ENCODE data around the gene SHPK. TPM values are rescaled to one million over a fixed set of nuclear protein-coding genes. Genes with fewer than 3 reads are reported as not detected.

SHPK gene
- total RNA-seq, 1 experiment from 2014 or later = 8.4 TPM

DNA sequence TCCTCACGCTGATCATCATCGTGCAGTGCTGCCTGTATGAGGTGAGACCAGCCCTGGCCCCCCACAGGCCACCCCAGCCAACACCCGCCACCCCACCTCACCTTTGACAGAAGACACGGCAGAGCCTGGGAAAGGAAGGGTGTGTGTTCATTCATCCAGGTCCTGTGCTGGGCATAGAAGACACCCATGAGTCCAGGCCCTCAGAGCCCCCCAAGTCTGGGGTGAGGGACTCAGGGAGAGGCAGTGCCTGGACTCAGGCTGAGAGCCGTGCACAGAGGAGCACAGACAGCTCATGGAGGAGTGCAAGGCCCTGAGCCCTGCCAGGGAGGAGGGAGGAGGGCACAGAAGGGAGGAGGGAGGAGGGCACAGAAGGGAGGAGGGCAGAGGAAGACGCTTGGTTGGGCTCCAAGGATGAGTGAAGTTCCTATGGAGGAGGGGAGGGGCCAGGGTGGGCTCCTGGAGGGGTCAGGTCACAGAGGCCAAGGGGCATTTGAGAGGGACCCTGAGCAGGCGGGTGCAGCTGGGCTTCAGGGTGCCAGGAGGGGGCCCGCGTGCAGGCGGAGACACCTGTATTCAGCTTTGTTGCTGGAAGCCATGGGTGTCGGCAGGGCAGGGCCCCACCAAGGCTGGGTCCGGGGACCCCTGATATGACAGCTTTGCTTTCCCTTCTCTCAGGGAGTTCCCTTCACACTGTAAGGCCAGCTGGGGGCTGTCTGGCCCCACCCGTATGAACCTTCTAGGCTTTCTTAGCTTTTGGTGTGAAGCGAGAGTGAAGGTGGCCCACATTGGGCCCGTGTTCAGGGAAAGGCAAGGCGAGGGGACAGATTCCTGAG is 20.9 kb upstream of the SHPK start:
- ATAC-seq (no peak), DNase-seq (ENCODE audit: low read depth, low spot score) (no peak)
- Histone ChIP-seq H3K36me3 (ENCODE audit: control insufficient read depth, insufficient read depth, low read length) (no peaks in the 10 kb centered on the region), H3K4me3 (ENCODE audit: low read depth in 2 of 2, low read length in 2 of 2) (no peak overlapping the region), H3K4me1 (ENCODE audit: control insufficient read depth, insufficient read depth, low read length) (peaks cover 18% of the 10 kb centered on the region), H3K27ac (ENCODE audit: low read length) (no peak overlapping the region), H3K9me3 (ENCODE audit: control insufficient read depth, insufficient read depth, low read depth, low read length) (no peaks in the 10 kb centered on the region), H3K27me3 (ENCODE audit: control insufficient read depth, insufficient read depth, low read length) (no peaks in the 10 kb centered on the region)
- BruUV-seq (replicated peaks) = no TSS peak
- in situ Hi-C loops (cut with HindIII; ENCODE audit: low pct_unique_long_range_greater_than_20kb, low sequenced_read_pairs) (no loop called here), intact Hi-C loops (cut with micrococcal nuclease; ENCODE audit: unreplicated experiment) (no loop called here)
- TF ChIP-seq TCF7L2 (IDR thresholded peaks at IDR 0.05; ENCODE audit: low read depth, low read length) (no peak), SIN3A (IDR thresholded peaks at IDR 0.05; ENCODE audit: borderline replicate concordance, insufficient read depth, low read depth, low read length) (no peak), POLR2AphosphoS5 (IDR thresholded peaks at IDR 0.05; ENCODE audit: low read depth, low read length) (no peak)
- TF ChIP-seq, protein P1, sequence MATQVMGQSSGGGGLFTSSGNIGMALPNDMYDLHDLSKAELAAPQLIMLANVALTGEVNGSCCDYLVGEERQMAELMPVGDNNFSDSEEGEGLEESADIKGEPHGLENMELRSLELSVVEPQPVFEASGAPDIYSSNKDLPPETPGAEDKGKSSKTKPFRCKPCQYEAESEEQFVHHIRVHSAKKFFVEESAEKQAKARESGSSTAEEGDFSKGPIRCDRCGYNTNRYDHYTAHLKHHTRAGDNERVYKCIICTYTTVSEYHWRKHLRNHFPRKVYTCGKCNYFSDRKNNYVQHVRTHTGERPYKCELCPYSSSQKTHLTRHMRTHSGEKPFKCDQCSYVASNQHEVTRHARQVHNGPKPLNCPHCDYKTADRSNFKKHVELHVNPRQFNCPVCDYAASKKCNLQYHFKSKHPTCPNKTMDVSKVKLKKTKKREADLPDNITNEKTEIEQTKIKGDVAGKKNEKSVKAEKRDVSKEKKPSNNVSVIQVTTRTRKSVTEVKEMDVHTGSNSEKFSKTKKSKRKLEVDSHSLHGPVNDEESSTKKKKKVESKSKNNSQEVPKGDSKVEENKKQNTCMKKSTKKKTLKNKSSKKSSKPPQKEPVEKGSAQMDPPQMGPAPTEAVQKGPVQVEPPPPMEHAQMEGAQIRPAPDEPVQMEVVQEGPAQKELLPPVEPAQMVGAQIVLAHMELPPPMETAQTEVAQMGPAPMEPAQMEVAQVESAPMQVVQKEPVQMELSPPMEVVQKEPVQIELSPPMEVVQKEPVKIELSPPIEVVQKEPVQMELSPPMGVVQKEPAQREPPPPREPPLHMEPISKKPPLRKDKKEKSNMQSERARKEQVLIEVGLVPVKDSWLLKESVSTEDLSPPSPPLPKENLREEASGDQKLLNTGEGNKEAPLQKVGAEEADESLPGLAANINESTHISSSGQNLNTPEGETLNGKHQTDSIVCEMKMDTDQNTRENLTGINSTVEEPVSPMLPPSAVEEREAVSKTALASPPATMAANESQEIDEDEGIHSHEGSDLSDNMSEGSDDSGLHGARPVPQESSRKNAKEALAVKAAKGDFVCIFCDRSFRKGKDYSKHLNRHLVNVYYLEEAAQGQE (IDR thresholded peaks at IDR 0.05; ENCODE audit: insufficient read depth in 1 of 2, low read depth in 2 of 2, low read length in 1 of 2) = no peak
- TF ChIP-seq, protein P2, sequence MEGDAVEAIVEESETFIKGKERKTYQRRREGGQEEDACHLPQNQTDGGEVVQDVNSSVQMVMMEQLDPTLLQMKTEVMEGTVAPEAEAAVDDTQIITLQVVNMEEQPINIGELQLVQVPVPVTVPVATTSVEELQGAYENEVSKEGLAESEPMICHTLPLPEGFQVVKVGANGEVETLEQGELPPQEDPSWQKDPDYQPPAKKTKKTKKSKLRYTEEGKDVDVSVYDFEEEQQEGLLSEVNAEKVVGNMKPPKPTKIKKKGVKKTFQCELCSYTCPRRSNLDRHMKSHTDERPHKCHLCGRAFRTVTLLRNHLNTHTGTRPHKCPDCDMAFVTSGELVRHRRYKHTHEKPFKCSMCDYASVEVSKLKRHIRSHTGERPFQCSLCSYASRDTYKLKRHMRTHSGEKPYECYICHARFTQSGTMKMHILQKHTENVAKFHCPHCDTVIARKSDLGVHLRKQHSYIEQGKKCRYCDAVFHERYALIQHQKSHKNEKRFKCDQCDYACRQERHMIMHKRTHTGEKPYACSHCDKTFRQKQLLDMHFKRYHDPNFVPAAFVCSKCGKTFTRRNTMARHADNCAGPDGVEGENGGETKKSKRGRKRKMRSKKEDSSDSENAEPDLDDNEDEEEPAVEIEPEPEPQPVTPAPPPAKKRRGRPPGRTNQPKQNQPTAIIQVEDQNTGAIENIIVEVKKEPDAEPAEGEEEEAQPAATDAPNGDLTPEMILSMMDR (IDR thresholded peaks at IDR 0.05) = no peak
- ChIA-PET CTCF (no interaction called here), POLR2A (interaction anchor here (0.6 to 1.0 kb wide), 2 partner anchors 21 to 464 kb away, joined by 3 read pairs; partner anchors contain the start of genes CTNS and SHPK)

DNA sequence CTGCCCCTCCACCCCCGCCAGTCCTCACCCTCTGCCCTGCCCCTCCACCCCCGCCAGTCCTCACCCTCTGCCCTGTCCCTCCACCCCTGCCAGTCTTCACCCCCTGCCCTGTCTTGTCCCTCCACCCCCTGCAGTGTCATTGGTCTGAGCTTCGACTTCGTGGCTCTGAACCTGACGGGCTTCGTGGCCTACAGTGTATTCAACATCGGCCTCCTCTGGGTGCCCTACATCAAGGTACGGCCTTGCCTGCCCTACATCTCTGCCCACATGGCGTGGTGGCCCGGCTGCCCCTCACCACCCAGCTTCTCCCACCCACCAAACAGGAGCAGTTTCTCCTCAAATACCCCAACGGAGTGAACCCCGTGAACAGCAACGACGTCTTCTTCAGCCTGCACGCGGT is 20.3 kb upstream of the SHPK start:
- no TSS peak for BruUV-seq (replicated peaks)

More for the DNA sequence above, 20.3 kb upstream of the SHPK start:
- Histone ChIP-seq H3K27ac (ENCODE audit: low read length) (no peak overlapping the region), H3K9me3 (ENCODE audit: control insufficient read depth, insufficient read depth, low read depth, low read length) (no peaks in the 10 kb centered on the region), H3K36me3 (ENCODE audit: control insufficient read depth, insufficient read depth, low read length) (no peaks in the 10 kb centered on the region), H3K4me3 (ENCODE audit: low read depth in 2 of 2, low read length in 2 of 2) (no peak overlapping the region), H3K27me3 (ENCODE audit: control insufficient read depth, insufficient read depth, low read length) (no peaks in the 10 kb centered on the region), H3K4me1 (ENCODE audit: control insufficient read depth, insufficient read depth, low read length) (peaks cover 18% of the 10 kb centered on the region)
- ATAC-seq = no peak
- TF ChIP-seq SIN3A (IDR thresholded peaks at IDR 0.05; ENCODE audit: borderline replicate concordance, insufficient read depth, low read depth, low read length) = no peak
- TF ChIP-seq, protein P2 (IDR thresholded peaks at IDR 0.05) = no peak
- no peak for TF ChIP-seq POLR2AphosphoS5 (IDR thresholded peaks at IDR 0.05; ENCODE audit: low read depth, low read length)
- TF ChIP-seq, protein P1 (IDR thresholded peaks at IDR 0.05; ENCODE audit: insufficient read depth in 1 of 2, low read depth in 2 of 2, low read length in 1 of 2) = no peak
- no peak for TF ChIP-seq TCF7L2 (IDR thresholded peaks at IDR 0.05; ENCODE audit: low read depth, low read length)
- ChIA-PET POLR2A (interaction anchor here (0.6 kb wide), 1 partner anchor 463 kb away, joined by 3 read pairs; no protein-coding TSS in a partner anchor), CTCF (no interaction called here)
- in situ Hi-C loops (cut with HindIII; ENCODE audit: low pct_unique_long_range_greater_than_20kb, low sequenced_read_pairs) = no loop called here
- DNase-seq (ENCODE audit: low read depth, low spot score) = no peak
- intact Hi-C loops (cut with micrococcal nuclease; ENCODE audit: unreplicated experiment) = no loop called here

All from Panc1 (cell line).